SKM-1 (cell line): Measurements from ENCODE around the gene SRD5A1.

Experiments
- DNase-seq: peaks from one replicate; lab custom pipeline; 2025; ENCODE audit not compliant: unreplicated experiment; lab: John Stamatoyannopoulos, UW

Gene SRD5A1, protein sequence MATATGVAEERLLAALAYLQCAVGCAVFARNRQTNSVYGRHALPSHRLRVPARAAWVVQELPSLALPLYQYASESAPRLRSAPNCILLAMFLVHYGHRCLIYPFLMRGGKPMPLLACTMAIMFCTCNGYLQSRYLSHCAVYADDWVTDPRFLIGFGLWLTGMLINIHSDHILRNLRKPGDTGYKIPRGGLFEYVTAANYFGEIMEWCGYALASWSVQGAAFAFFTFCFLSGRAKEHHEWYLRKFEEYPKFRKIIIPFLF

DNA sequence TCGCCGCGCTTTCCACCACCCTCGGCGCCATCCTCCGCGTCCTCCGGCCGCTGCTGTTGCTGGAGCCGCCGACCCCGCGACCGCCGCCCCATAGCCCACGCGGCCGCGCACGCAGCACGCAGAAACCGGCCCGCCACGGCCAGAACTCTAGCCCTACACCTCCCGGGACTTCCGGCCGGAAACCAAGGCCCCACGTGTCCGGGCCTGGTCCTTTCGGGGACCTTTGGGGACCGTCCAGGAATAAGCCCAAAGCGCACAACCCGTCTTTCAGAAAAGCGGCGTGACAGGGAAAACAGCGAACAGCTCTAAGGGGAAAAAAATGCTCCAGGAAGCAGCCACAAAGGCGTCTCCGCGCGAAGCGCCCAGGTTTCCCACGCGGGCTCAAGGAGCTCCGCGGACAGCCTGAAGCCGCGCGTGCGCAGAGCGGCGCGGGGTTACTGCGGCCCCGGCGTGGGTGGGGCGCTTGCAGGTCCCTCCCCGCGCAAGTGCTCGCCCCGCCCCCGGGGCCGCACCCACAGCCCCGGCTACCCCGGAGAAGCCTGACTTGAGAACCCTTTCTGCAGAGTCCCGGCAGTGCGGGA lies at the start of gene SRD5A1, which contains the start of gene NSUN2:
Gene SRD5A1, plus strand, starts transcription at position 553 of the 581 bp plus-strand sequence. CDS start 137 bp downstream, outside the sequence.
Gene NSUN2, minus strand, starts transcription at position 157 of the 581 bp plus-strand sequence. Its CDS starts 65 bp downstream, at position 92.
- peak; percentile 83 for DNase-seq

DNA sequence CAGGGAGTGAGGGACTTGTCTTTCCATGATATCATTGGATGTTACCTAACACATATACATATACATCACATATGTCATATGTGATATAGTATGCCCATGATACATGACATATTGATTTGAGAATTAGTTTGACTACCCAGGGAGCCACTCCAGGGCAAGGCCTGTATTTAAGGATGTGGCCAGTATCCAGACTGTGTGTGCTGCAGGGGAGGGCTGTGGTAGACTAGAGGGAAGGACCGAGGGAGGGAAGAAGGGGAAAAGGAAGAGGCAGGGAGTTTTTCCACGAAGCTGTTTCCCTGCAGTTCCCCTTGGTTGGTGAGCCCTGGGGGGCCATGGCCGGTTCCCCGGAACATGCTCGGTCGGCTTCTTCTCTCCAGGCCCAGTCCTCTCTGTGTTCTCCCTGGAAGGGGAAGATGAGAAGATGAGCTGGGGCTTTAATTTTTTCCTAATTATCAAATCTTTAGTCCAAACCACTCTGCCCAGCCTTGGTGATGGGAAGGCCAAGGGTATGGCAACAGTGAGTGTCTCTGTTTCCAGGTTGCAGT lies 49.1 kb upstream of the SRD5A1 start:
- DNase-seq = no peak

DNA sequence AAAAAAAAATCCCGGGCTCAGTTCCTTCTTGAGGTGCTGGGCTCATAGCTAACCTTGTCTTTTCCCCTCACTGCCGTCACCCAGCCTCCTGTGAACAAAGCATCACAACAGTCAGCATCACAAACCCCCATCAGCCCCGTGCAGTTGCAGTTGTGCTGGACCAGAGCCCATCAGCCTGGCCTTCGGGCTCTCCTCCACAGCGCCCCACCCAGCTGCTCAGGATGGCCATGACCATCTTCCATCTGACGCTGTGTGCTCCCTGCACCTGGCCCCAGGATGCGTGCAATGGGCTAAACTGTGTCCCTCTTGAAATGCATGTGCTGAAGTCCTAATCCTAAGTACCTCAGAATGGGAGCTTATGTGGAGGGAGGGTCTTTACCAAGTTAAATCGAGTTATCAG lies 48.5 kb upstream of the SRD5A1 start:
- DNase-seq = no peak

DNA sequence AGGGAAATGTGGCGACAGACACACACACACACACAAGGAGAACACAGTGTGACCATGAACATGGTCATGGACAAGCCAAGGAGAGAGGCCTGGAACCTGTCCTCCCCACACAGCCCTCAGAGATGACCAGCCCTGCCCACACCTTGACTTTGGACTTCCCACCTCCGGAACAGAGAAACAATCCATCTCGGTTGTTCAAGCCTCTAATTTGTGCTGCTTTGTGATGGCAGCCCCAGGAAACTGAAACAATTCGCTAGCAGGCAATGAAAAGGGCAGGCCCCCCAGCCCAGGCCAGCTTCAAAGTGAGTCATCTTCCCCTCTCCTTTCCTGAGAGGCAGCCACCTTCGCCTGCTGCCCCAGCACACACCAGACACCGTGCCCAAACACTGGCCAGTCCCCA lies 48.1 kb upstream of the SRD5A1 start:
- no peak for DNase-seq

DNA sequence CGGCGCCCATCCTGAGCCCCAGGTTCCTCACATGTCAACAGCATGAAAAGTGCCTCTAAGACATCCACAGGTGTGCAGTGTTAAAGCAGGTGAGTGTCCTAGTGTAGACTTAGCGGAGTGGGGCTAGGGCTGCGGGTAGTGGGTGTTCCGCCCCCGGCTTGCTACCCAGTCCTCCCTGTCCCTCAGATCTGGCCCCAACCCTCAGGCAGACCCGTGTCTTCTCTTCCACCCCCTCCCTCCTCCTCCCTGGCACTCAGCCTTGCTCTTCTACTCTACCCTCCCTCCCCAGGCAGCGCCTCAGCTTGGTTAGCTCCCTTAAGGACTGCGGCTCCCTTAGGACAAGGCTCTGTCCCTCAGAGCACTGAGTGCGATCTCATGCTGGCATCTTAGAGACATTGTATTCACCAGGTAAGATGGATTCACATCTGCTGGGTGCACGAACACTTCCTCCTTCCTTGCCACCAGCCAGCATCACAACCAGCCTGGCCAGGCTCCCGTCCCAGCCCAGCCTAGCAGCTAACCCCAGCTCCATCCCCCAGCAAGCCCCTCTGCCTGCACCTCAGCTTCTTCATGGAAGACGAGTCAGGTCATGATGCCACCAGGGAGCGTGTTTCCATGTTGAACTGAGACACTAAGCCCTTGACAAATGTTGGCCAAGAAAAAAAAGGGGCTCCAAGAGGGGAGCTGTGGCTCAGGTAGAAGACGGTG lies 47.1 kb upstream of the SRD5A1 start:
- DNase-seq = no peak

DNA sequence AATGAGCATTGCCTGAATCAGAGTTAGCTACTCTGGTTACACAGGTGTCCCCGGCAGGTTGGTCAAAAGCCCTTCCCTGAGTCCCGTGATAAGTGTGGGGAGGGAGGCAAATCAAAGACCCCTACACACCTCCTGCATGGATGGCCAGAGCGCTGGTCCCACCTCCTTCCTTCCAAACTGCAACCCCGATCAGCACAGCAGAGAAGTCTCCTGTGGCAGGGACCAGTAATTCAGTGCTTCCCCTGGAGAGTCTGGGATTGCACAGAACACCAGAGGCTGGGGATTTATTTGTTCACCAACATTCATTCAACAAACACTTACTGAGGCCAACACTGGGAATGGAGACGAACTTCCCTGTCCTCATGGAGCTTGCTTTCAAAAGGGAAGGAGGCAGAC lies 46.6 kb upstream of the SRD5A1 start:
- no peak for DNase-seq

DNA sequence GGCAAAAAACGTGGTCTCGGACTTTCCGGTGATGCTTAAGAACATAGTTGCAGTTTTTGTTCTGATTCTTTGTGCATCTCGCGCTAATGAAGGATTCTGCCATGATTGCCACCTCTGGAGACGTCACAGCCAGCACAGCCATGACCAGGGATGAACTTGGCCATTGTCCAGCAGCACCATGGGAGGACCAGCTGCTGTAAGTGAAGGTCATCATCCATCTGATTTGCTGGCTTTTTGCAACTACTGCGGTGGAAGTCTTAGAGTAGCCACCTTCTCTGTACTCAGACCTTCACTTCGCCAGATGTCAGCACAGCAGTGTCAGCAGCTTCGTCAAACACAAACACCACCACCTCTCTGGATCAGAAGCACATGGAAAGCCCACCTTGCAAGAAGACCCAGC lies 46.1 kb upstream of the SRD5A1 start:
- DNase-seq = no peak

DNA sequence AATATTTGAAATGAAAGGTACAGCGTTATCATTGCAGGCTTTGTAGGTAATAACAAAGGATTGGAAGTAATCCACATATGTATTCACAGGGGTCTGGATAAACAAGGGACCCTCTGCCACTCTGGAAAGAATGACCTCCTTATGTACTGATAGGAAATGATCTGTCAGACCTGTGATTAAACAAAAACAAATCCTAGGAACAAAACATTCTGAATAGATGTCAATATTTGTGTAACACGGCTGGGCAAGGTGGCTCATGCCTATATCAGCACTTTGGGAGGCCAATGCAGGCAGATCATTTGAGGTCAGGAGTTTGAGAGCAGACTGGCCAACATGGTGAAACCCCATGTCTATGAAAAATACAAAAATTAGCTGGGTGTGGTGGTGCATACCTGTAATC lies 42.7 kb upstream of the SRD5A1 start:
- DNase-seq = no peak

DNA sequence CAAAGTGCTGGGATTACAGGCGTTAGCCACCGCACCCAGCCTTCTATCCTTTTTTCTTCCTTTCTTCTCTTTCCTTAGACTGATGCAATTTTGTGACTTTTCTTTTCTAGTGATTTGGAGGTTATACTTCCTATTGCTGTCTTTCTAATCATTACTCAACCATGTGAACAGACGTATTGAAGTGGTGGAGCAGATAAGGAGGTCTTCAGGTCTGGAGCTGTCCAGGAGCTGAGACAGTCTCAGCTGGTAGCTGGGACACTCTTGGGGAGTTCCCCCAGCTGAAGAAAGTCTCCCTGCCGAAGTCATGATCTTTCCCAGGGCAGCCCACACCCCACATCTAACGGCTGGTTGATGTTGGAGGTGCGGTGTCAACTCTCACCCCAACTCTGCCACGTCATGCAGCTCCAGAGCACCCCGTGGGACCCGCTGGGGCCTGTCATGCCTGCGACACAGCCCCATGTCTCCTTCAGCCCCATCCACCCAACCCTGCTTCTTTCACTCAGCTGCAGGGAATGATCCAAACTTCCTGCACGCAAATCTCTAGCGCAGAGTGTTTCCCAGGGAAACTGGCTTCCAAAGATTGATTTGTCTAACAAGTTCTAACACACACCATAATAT lies 41.5 kb upstream of the SRD5A1 start:
- DNase-seq = no peak

DNA sequence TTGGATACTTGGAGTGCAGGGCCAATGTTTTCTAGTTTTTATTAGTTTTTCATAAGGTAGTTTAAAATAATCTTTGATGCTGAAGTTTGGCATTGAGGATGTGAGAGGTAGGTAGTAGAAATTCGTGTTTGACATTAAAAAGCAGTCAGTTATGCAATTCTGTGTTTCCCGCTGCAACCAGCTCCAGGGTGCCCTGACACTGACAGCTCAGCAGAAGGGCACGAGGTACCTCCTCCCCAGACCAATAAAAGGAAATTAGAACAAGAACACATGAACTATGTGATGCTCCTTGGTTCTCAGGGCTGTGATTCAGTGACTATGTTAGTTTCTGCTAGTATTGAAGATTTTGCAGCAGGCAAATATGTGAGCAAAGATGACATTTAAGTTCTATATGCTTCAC lies 40.6 kb upstream of the SRD5A1 start:
- no peak for DNase-seq

DNA sequence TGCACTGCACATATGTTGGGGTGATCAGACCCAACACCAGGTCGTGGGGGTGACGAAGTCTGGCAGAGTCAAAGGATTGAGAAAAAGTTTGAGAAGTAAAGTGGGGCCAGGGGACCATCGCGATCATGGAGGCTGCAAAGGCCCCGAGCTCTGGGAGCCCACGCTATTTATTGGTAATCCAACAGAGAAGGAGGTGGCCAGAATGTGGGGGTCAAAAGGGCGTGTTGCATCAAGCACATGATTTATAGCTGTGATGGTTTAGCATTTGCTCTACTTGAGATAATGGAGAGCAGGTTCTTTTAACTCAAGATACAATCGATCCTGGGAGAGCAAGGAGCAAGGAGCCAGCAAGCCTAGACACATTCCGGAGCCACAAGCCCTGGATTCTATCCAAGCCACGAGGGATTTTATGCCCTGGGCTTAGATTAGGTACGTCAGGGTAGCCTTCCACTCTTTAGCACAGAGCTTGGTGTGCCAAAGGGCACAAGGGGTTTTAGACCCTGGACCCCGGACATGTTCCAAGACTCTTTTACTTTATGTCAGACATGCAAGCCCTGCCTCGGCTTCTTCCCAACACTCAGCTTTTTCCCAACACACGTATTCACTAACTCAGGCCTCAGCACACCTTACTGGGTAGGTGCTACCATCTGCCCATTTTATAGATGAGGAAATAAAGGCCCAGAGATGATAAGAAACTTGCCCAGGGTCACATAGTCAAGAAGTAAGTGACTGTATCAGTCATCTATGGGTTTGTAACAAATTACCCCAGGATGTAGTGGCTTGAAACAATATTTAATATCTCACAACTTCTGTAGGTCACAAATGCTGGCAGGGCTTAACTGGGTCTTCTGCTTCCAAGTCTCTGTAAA lies 39.9 kb upstream of the SRD5A1 start:
- DNase-seq = no peak

DNA sequence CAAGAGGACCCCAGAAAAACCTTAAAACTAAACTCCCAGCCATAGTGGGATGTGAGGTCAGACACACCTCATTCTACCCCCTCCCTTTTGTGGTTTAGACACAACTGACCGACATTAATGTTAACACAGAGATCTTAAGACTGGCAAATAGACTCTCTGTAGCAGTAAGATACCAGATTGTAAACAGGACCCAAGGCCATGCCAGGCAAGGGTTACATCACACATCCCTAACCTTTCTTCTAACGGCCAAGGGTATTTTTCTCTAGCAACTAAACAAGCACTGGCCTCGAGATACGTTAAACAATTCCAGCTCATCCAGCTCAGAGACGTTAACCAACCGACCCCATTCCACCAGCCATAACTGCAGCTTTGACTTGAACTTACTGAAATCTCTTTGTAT lies 39.2 kb upstream of the SRD5A1 start:
- no peak for DNase-seq

DNA sequence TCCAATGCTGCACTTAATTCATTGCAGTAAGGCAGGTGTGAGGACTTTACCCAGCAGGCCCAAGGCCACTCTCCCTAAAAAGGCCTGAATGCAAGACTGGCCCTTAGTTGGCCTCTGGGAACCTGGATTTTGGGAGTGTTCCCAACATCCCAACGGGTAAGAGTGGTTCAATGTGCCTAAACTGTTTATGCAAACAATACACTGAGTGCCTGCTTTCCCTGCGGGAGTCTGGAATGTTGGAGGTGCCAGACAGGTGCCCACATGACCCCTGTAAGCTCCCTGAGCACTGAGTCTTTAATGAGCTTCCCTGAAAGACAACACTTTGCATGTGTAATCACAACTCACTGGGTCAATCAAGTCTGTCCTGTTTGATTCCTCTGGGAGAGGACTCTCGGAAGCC lies 37.8 kb upstream of the SRD5A1 start:
- no peak for DNase-seq

DNA sequence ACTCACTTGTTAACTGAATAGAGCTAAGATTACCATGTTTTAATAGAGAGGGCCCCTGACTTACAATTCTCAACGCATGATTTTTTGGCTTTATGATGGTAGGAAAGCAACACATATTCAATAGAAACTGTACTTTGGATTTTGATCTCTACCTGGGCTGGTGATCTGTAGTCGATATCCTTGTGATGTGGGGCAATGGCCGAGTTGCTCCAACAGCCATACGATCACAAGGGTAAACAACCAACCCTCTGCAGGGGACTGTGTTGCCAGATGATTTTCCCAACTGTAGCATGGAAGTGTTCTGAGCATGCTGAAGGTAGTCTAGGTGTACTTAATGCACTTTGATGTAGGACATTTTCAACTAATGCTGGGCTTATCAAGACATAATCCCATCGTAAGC lies 36.9 kb upstream of the SRD5A1 start:
- no peak for DNase-seq

DNA sequence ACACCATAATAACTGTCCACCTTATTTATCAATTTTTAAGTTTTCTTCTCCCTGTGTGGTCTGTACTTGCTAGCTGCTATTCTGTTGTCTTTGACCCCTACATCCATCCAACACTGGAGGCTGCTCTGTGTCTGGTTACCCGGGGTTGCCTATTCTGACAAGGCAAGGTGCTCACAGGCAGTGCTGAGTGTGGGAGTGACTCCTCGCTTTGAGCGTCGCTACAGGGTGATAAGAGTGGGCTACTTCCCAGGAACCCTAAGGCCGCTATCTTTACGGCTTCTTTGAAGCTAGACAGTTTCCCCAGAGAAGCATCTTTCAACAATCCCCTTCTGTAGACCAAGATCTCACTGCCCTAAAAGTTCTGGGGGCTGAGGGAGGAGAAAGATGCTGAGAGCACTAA lies 35.7 kb upstream of the SRD5A1 start:
- DNase-seq = no peak

DNA sequence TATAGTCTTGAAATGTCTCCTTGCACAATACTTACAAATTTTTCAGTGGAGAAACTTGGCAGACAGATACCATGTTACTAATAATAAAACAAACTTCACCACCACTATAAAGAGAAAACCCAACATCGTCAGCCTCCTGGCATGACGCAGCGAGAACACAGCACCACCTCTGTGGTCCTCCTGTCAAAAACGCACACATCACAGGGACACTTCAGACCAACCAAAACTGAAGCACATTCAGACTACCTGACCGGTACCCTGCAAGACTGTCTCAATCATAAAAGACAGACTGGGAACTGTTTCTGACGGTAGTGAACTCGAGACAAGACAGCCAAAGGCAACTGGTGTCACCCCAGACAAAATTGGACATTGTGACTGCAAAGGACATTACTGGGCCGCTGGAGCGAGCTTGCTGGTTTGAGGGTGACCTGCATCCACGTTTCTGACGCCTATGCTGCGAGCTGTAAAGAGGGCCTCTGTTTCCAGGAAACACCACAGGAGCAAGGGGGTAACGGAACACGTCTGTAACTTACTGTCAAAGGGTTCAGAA lies 34.8 kb upstream of the SRD5A1 start:
- no peak for DNase-seq

DNA sequence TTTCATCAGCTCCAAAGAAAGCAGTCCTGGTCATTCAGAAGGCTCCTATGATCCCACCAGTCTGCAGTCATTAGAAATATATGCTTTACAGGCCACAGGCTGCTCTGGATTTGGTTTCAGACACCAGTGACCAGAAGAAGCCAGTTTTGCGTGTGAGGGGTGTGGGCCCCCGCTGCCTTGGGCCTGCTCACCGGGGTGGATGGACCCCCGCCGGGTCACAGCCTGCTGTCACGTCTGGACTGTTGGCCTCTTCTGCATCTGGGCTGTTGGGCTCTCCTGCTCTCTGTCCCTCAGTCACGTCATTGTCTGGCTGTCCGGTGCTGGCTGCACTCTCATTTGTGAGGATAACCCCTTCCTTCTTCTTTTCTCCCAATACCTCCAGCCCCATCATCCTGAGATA lies 33.5 kb upstream of the SRD5A1 start:
- DNase-seq = no peak

DNA sequence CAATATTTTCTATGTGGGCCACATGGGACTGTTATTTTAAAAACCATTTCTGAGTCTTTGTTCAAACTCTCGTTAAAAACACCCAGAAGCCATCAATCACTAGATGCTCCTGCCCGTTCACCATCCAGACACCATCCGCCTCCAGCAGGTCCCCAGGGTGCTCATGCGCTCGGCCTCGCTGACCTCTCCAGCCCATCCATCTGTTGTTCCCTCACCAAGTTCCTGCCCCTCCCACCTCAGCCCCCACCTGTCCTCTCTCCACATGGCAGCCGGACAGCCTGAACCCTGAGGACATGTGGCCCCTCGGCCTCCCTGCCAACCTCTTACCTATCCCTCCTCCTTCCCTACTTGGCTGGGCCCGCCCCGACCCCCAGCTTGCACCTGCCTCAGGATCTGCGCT lies 32.0 kb upstream of the SRD5A1 start:
- DNase-seq = no peak

DNA sequence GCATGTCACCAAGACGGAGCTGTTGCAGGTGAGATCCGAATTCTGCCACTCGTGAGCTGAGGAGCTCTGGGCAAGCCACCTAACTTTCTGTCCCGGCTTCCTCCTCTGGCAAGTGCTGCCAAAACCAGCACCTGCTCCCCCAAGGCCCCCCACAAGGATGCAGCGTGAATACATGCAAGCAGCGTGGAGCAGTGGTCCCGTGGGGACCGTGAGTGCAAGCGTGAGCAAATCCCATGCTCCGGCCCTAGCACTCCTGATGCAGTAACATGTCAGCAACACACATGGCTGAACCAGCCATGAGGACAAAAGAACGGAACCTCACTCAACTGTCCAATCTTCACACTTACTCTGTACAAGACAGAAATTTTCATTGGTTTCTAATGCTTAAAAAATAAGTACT lies 31.4 kb upstream of the SRD5A1 start:
- no peak for DNase-seq

DNA sequence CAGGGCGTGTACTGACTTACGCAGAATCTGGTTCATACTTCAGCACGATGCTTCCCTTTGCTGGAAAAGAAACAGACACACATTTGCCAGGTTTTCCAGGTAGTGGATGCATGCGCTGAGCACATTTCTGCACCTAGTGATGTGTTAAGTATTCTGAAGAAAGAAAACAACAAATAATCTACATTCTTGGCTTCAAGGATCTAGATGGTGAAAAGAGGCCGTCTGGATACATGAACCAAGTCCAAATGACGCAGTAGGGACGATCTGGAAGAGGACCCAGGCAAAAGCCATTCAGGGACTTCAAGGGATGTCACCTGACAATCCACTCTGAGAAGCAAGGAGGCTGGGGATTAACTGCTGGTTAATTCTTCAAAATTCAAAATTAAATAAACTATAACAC lies 30.8 kb upstream of the SRD5A1 start:
- DNase-seq = no peak
